ENCODE results near the gene FBXO42. TPM values are rescaled to one million over a fixed set of nuclear protein-coding genes. Genes with fewer than 3 reads are reported as not detected.

Gene FBXO42
- total and polyA plus RNA-seq, 2 donors (not counting 1 experiment from before 2014, with no cell fraction given): 10.4 to 13.5 TPM

- Histone ChIP-seq H3K9me3 (ENCODE audit: control insufficient read depth, insufficient read depth, low read depth, low read length) (no peaks in the 10 kb centered on the region), H3K4me3 (replicated peaks in 1 of 4; ENCODE audit: control extremely low read depth in 1 of 4, insufficient read depth in 1 of 4, low read depth in 3 of 4, low read length in 4 of 4) (peak overlapping the region in 2 of 4 experiments; percentile 13 to 17), H2AFZ (ENCODE audit: low read length) (no peak overlapping the region), H3K79me2 (ENCODE audit: control insufficient read depth, insufficient read depth, low read length) (peaks cover 91% of the 10 kb centered on the region), H3K36me3 (ENCODE audit: control insufficient read depth, insufficient read depth, low read length) (no peaks in the 10 kb centered on the region), H3K27me3 (ENCODE audit: control insufficient read depth, insufficient read depth, low read length) (no peaks in the 10 kb centered on the region), H3K27ac (ENCODE audit: insufficient read depth, low read length) (peak overlapping the region; percentile 71), H3K4me2 (ENCODE audit: extremely low read depth, insufficient read depth, low read length) (peak overlapping the region; percentile 49), H3K9ac (ENCODE audit: insufficient read depth, low read length) (no peak overlapping the region), H3K4me1 (ENCODE audit: control insufficient read depth, extremely low read depth, insufficient read depth, low read length) (peaks cover 28% of the 10 kb centered on the region), H4K20me1 (ENCODE audit: control insufficient read depth, extremely low read depth, insufficient read depth, low read length) (no peaks in the 10 kb centered on the region)
- peak; percentile 79 to 82 for DNase-seq (ENCODE audit: low read depth in 2 of 2)
- no peak for TF ChIP-seq CTCF (conservative IDR thresholded peaks at IDR 0.05 in 1 of 2, IDR thresholded peaks at IDR 0.05 in 1 of 2; ENCODE audit: low read depth in 1 of 2, low read length in 2 of 2)
These were observed 23.5 kb upstream of the FBXO42 start for GRCh38 chr1:16375521-16376340.

- Histone ChIP-seq H3K4me2 (ENCODE audit: extremely low read depth, insufficient read depth, low read length) (no peak overlapping the region), H3K79me2 (ENCODE audit: control insufficient read depth, insufficient read depth, low read length) (peaks cover 91% of the 10 kb centered on the region), H3K9me3 (ENCODE audit: control insufficient read depth, insufficient read depth, low read depth, low read length) (no peaks in the 10 kb centered on the region), H3K4me1 (ENCODE audit: control insufficient read depth, extremely low read depth, insufficient read depth, low read length) (peaks cover 28% of the 10 kb centered on the region), H3K4me3 (replicated peaks in 1 of 4; ENCODE audit: control extremely low read depth in 1 of 4, insufficient read depth in 1 of 4, low read depth in 3 of 4, low read length in 4 of 4) (no peak overlapping the region), H2AFZ (ENCODE audit: low read length) (no peak overlapping the region), H3K27ac (ENCODE audit: insufficient read depth, low read length) (peak overlapping the region; percentile 71), H3K36me3 (ENCODE audit: control insufficient read depth, insufficient read depth, low read length) (peaks cover under 1% of the 10 kb centered on the region), H3K27me3 (ENCODE audit: control insufficient read depth, insufficient read depth, low read length) (no peaks in the 10 kb centered on the region), H3K9ac (ENCODE audit: insufficient read depth, low read length) (no peak overlapping the region), H4K20me1 (ENCODE audit: control insufficient read depth, extremely low read depth, insufficient read depth, low read length) (no peaks in the 10 kb centered on the region)
- TF ChIP-seq CTCF (conservative IDR thresholded peaks at IDR 0.05 in 1 of 2, IDR thresholded peaks at IDR 0.05 in 1 of 2; ENCODE audit: low read depth in 1 of 2, low read length in 2 of 2) (no peak), EZH2 (IDR thresholded peaks at IDR 0.05; ENCODE audit: low read length, missing control alignments) (no peak)
- DNase-seq (ENCODE audit: low read depth in 2 of 2): no peak
These were observed 22.0 kb upstream of the FBXO42 start for GRCh38 chr1:16374266-16374665.

- H3K27ac ChIP-seq (ENCODE audit: insufficient read depth, low read length): peak overlapping the region; percentile 54
- H3K9me3 ChIP-seq (ENCODE audit: control insufficient read depth, insufficient read depth, low read depth, low read length): no peaks in the 10 kb centered on the region
- no peaks in the 10 kb centered on the region for H3K27me3 ChIP-seq (ENCODE audit: control insufficient read depth, insufficient read depth, low read length)
- peaks cover 33% of the 10 kb centered on the region for H3K4me1 ChIP-seq (ENCODE audit: control insufficient read depth, extremely low read depth, insufficient read depth, low read length)
- TF ChIP-seq EZH2 (IDR thresholded peaks at IDR 0.05; ENCODE audit: low read length, missing control alignments) (no peak), CTCF (conservative IDR thresholded peaks at IDR 0.05 in 1 of 2, IDR thresholded peaks at IDR 0.05 in 1 of 2; ENCODE audit: low read depth in 1 of 2, low read length in 2 of 2) (no peak)
- peak overlapping the region; percentile 27 for H3K4me2 ChIP-seq (ENCODE audit: extremely low read depth, insufficient read depth, low read length)
- no peak overlapping the region for H2AFZ ChIP-seq (ENCODE audit: low read length)
- H3K4me3 ChIP-seq (replicated peaks in 1 of 4; ENCODE audit: control extremely low read depth in 1 of 4, insufficient read depth in 1 of 4, low read depth in 3 of 4, low read length in 4 of 4): no peak overlapping the region
- no peak overlapping the region for H3K9ac ChIP-seq (ENCODE audit: insufficient read depth, low read length)
- peaks cover 91% of the 10 kb centered on the region for H3K79me2 ChIP-seq (ENCODE audit: control insufficient read depth, insufficient read depth, low read length)
- H3K36me3 ChIP-seq (ENCODE audit: control insufficient read depth, insufficient read depth, low read length): peaks cover 1% of the 10 kb centered on the region
- H4K20me1 ChIP-seq (ENCODE audit: control insufficient read depth, extremely low read depth, insufficient read depth, low read length): no peaks in the 10 kb centered on the region
- no peak for DNase-seq (ENCODE audit: low read depth in 2 of 2)
These were observed 20.4 kb upstream of the FBXO42 start for GRCh38 chr1:16372535-16373285.
